MM.1S (cell line): ENCODE results near the gene VEGFC.

Source experiments
- EZH2 ChIP-seq: fragments of 300-600 bp; sonication (generic); optimal IDR thresholded peaks from 2 replicates; pipeline ENCODE3; 2017; ENCODE audit warnings: low read depth, mild to moderate bottlenecking, antibody characterized with exemption, low read length, mixed read lengths
- EZH2phosphoT487 ChIP-seq: fragments of 300-600 bp; sonication (generic); IDR thresholded peaks from 2 replicates; pipeline ENCODE4 v1.6.1; 2018; ENCODE audit warnings: antibody characterized with exemption, low read length
- TF ChIP-seq, protein P1 (sequence below): fragments of 300-600 bp; sonication (generic); IDR thresholded peaks from 2 replicates; pipeline ENCODE4 v1.5.1; 2016; ENCODE audit warnings: antibody characterized with exemption, low read length, mixed read lengths

- TF ChIP-seq, protein P1, sequence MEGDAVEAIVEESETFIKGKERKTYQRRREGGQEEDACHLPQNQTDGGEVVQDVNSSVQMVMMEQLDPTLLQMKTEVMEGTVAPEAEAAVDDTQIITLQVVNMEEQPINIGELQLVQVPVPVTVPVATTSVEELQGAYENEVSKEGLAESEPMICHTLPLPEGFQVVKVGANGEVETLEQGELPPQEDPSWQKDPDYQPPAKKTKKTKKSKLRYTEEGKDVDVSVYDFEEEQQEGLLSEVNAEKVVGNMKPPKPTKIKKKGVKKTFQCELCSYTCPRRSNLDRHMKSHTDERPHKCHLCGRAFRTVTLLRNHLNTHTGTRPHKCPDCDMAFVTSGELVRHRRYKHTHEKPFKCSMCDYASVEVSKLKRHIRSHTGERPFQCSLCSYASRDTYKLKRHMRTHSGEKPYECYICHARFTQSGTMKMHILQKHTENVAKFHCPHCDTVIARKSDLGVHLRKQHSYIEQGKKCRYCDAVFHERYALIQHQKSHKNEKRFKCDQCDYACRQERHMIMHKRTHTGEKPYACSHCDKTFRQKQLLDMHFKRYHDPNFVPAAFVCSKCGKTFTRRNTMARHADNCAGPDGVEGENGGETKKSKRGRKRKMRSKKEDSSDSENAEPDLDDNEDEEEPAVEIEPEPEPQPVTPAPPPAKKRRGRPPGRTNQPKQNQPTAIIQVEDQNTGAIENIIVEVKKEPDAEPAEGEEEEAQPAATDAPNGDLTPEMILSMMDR: no peak
- TF ChIP-seq EZH2 (no peak), EZH2phosphoT487 (no peak)
These were observed 136.6 kb downstream of the VEGFC start for GRCh38 chr4:176656108-176656507.
